ENCODE measurements around the gene CASD1. TPM values are rescaled to one million over a fixed set of nuclear protein-coding genes. Genes with fewer than 3 reads are reported as not detected.

Gene CASD1
- total and polyA plus RNA-seq, 12 donors, result 8.6 to 26.9 (median 19.9) TPM

DNA sequence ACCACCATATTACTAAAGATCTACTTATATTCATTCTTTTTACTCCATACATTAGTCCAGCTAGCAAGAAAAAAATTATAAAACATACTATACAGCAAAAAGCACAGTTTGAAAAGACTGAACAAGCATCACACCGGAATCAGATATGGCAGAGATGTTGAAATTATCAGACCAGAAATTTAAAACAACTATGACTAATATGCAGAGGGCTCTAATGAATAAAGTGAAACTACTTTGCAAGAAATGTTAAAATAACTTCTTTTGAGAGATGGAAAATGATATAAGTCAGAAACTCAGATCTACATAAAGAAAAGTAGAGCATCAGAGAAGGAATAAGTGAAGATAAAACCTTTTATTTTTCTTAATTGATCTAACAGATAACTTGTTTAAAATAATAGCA, 95.4 kb downstream of the CASD1 start:
- no peak overlapping the region for H3K4me3 ChIP-seq
- 94 to 98% methylated on average over 1 of the region's 1 CpG for WGBS, 2 donors
- peaks cover 0 to 25% (median 0%) of the 10 kb centered on the region in 11 donors for H3K9me3 ChIP-seq
- no peak overlapping the region for H3K27ac ChIP-seq
- peaks cover 0 to 12% (median 0%) of the 10 kb centered on the region in 9 donors for H3K36me3 ChIP-seq
- no peaks in the 10 kb centered on the region for H3K27me3 ChIP-seq
- DNase-seq, result no peak
- ATAC-seq, result no peak
- intact Hi-C loops (cut with DNase I), result no loop called here
- H3K4me1 ChIP-seq, result peaks cover 0 to 8% (median 0%) of the 10 kb centered on the region in 9 donors
- TF ChIP-seq, protein P1, sequence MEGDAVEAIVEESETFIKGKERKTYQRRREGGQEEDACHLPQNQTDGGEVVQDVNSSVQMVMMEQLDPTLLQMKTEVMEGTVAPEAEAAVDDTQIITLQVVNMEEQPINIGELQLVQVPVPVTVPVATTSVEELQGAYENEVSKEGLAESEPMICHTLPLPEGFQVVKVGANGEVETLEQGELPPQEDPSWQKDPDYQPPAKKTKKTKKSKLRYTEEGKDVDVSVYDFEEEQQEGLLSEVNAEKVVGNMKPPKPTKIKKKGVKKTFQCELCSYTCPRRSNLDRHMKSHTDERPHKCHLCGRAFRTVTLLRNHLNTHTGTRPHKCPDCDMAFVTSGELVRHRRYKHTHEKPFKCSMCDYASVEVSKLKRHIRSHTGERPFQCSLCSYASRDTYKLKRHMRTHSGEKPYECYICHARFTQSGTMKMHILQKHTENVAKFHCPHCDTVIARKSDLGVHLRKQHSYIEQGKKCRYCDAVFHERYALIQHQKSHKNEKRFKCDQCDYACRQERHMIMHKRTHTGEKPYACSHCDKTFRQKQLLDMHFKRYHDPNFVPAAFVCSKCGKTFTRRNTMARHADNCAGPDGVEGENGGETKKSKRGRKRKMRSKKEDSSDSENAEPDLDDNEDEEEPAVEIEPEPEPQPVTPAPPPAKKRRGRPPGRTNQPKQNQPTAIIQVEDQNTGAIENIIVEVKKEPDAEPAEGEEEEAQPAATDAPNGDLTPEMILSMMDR (IDR thresholded peaks at IDR 0.05), result no peak

Other genes with a start within 250 kb of the CASD1 start
- 100 to 1,000 TPM in 4 of 10 donors, 10 to 100 TPM in 6; 62.4 to 428 (median 91.0) TPM for gene COL1A2, start 114.9 kb upstream of the CASD1 start, total RNA-seq
- gene COL1A2, start 114.9 kb upstream of the CASD1 start, polyA plus RNA-seq, result 100 to 1,000 TPM in 1 of 2 donors, 10 to 100 TPM in 1; 45.2 to 155 TPM
- 10 to 100 TPM; 19.0 to 31.1 (median 21.2) TPM for gene SGCE, start 146.3 kb downstream of the CASD1 start, total RNA-seq
- gene SGCE, start 146.3 kb downstream of the CASD1 start, polyA plus RNA-seq, result 10 to 100 TPM; 11.5 to 16.8 TPM

All from heart right ventricle (tissue), 16 donors.